HG03280 (cell line): Measurements from ENCODE around the gene ATP2B1.
A peak's percentile ranks its signal among the peaks of the same experiment; 100 is the strongest.

Source experiments
- ATAC-seq: cut with Tn5 transposase; IDR thresholded peaks from one replicate; pipeline ENCODE4 v1.9.1; 2021; ENCODE audit warnings: mild to moderate bottlenecking, moderate library complexity; ENCODE audit not compliant: unreplicated experiment

The ATP2B1 gene

GRCh38 chr12:89694542-89694941 lies 14.1 kb downstream of the ATP2B1 start:
- ATAC-seq, result no peak

DNA sequence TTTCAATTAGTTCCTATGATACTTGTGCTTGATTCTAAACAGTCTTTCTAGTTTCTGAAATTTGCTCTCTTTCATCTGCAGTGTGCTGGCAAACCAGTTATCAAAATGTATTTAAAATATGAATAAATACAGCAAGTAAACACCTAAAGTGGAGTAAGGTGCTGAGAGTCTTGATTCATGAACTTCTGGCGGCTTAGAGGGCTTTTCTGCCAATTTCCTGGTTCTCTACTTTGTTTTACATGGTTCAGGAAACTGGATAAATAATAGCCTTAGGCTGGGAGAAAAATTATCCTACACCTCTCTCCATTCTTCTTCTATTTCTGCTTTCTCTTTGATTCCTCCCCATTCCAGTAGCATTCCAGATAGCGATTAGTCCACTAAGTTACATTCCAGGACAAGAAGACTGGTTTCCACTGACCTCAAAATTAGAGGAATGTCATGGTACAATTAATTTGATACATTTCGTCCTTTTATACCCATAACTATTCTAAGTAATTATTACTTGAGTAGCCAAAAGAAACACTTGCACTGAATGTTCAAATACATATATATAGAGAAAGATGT lies 14.9 kb downstream of the ATP2B1 start:
- ATAC-seq, result no peak

- no peak for ATAC-seq
These were observed 16.2 kb downstream of the ATP2B1 start for GRCh38 chr12:89692439-89692838.

- no peak for ATAC-seq
These were observed 17.0 kb downstream of the ATP2B1 start for GRCh38 chr12:89691659-89692058.

- ATAC-seq, result no peak
These were observed 17.7 kb downstream of the ATP2B1 start for GRCh38 chr12:89690925-89691324.

- ATAC-seq, result no peak
These were observed 19.3 kb downstream of the ATP2B1 start for GRCh38 chr12:89689306-89689705.

- ATAC-seq, result no peak
These were observed 22.3 kb downstream of the ATP2B1 start for GRCh38 chr12:89686311-89686710.

DNA sequence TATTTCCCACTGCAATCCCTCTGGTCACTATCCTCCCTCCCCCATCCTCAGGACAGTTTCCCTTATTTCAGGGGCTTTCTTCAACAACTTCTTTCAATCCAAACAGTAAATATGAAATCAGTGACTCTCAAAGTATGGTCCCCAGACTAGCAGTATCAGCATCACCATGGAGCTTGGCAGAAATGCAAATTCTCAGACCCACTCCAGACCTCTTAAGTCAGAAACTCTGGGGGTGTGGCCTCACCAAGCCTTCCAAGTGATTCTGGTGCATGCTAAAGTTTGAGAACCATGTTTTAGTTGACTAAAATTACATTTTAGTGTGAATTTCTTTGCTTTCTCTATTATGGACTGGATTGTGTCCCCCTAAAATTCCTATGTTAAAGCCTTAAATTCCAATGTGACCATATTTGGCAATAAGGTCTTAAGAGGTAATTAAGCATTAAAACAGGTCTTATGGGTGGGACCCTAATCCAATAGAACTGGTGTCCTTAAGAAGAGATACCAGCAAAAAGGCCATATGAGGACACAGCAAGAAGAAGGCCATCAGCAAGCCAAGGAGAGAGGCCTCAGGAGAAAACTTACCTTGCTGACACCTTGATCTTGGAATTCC lies 23.2 kb downstream of the ATP2B1 start:
- ATAC-seq, result no peak

GRCh38 chr12:89684136-89684535 lies 24.5 kb downstream of the ATP2B1 start:
- no peak for ATAC-seq

- ATAC-seq, result no peak
These were observed 26.4 kb downstream of the ATP2B1 start for GRCh38 chr12:89682284-89682683.

DNA sequence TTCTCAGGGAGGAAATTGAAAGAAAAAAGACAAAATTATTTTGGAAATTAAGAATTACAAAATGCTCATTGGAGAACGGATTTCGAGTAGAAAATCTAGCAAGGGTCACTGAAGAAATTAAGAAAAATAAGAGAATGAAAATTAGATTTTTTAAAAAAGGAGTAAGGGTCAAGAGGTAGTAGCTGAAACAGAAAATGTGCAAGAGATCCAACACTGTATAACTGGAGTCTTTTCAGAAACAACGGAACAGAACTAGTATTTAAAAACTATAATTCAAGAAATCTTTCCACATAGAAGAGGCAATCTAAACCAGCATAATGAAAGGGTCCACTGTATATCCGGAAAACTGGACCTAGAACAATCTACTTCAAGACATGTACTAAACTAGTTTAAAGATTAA lies 28.2 kb downstream of the ATP2B1 start:
- no peak for ATAC-seq

DNA sequence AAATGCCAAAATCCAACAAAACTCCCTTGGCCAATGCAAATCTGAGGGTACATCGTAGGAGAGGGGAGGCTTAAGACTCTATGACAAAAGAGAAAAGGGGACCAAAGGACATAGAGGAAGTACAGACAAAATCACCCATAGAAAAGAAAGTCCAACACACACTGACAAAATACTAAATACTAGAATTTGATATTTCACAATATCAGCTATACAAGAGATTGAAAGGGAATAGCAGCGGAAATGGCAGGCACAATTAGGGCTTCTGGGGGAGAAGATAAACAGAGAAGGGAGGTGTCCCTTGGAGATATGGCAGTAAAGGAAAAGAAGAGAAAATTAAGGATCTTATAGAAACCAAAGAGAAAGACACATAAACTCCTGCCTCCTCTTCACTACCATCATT lies 29.0 kb downstream of the ATP2B1 start:
- ATAC-seq, result no peak

GRCh38 chr12:89678225-89678624 lies 30.4 kb downstream of the ATP2B1 start:
- no peak for ATAC-seq

DNA sequence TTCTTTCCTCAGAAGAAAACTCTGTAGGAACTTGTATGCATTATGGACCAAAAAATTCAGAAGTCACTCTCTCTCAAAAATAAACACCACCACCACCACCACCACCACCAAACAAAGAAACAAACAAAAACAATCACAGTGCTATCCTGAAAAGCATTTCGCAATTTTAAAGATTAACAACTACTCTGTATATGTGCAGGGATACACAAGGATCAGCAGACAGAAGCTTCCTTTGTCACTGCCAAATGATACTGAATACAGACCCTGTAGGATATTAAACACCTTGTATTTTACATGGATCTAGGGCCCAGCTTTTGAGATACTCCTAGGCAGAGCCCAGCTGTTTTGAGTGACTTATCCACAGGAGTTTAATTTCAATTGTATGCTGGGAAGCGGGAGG lies 31.7 kb downstream of the ATP2B1 start:
- no peak for ATAC-seq

DNA sequence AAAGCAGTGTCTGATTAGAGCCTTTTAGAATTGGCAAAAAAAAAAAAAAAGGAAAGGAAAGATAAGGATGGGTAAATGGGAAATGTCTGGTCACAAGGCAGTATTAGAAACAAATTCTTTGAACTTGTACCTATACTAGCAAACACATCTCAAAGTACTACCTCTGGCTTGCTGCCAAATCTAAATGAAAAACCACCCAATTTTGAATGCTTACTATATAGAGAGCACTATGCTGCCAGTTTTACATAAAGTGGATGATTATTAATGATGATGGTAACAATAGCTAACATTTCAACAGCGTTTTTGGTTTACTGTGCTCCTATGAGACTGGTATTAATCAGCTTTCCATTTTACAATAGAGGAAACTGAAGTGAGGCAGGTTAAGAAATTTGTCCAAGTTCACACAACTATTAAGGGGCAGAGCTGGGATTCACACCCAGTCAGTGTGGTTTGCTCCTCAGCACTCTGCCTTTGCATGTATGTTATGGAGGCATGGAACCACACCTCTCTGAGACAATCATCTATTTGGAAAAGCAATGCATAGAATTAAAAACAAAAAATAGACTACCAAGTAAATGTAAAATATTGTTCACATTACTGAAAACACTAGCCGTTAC lies 34.2 kb downstream of the ATP2B1 start:
- no peak for ATAC-seq

GRCh38 chr12:89673603-89674002 lies 35.0 kb downstream of the ATP2B1 start:
- ATAC-seq, result no peak

DNA sequence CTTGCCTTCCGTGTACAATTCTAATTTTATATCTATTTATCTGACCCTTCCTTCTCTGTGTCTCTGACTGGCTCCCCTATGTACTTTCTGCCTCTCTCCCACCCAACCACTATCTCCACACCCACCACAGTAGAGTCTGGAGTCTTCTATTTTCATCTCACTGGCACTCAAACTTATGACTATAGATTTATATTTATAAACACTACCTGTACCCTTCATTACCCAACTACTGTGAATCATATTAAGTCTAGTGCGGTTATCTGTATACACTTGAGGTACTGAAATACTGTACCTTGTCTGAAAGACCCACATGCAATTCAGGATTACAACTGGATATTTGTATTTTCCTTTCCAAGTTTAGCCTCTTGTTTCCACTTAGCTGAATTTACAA lies 36.1 kb downstream of the ATP2B1 start:
- no peak for ATAC-seq

- no peak for ATAC-seq
These were observed 37.2 kb downstream of the ATP2B1 start for GRCh38 chr12:89671469-89671868.

DNA sequence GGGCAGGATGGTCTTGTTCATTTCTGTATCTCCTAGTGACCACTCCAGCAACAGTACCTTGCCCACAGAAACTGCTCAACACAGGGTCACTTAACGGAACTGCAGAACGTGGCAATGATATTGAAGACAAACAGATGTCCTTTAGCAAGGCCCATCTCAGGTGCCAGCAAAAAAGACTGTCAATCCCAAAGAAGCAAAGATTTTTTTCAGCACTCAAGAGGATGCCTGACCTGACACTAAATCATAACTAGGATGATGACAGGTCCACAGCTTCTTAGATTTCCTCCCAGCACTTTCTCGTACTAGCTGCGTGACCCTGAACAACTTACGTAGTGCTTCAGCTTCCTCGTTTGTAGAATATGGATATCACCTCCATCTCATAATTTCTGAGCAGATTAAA lies 39.4 kb downstream of the ATP2B1 start:
- ATAC-seq, result no peak

- ATAC-seq, result no peak
These were observed 43.1 kb downstream of the ATP2B1 start for GRCh38 chr12:89665556-89665955.

GRCh38 chr12:89664441-89664840 lies 44.2 kb downstream of the ATP2B1 start:
- ATAC-seq, result no peak

DNA sequence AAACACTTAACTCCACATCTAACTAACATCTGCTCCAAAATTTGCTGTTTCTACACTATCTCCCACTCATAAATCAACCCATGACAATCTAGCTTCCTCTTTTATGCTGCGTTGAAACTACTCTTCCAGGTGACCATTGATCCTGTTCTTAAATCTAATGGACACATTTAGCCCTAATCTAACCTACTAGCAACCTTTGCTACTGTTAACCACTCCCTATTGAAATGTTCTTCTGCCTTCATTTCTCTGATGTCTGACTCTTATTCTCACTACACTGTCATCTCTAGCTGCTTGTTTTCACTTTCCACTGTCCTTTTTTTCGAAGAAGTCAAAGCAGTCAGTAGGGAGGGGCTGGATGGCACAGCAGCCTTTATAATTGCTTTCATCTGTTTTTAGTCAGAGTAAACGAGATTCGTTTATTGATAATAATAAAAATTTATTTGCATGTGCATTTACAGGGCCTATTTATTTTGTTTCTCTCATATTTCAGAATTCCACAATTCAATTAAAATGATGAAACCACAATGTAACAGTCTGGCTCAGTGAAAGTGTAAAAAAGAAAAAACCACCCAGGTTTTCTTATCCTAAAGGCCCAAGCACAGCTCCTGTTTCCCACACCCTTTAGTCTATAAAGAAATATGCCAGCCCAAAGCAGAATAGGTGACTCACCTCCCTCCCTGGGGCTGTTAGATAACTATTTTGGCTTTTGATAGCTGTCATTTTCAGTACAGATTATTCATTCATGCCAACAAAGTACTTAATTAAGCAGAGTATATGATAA lies 44.9 kb downstream of the ATP2B1 start:
- ATAC-seq, result peak; percentile 80
